Measurements from ENCODE around the gene HMG20A. TPM values are rescaled to one million over a fixed set of nuclear protein-coding genes. Genes with fewer than 3 reads are reported as not detected.

The HMG20A gene
- polyA plus RNA-seq, 3 donors from 2014 or later = 26.8 to 56.2 (median 53.1) TPM

DNA sequence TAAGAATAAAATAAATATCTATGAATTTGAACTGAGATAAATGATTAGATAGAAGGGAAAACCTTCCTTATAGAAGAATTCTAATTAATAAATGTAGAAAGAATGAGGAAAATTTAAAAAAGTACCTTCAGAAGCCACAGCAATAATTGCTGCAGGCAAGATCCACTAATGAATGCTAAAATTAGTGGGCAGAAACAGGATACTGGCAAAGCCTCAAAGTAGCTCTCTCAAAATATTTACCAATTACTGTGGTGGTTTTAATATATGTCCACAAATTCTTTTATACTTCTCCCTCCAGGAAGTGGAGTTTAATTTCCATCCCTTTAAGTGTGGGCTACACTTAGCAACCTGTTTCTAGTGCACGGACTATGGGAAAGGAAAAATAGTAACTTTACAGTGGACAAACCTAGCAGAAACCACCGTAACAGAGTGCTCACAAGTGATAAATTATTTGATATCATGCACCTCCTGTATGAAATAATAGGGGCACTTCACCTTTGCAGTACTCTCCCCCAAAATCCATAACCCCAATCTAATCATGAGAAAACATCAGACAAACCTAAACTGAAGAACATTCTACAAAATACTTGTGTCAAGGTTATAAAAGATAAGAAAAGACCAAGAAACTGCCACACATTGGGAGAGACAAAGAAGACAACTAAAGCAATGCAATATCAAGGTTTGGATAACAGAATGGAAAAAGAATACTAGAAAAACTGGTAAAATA lies 7.6 kb upstream of the HMG20A start:
- Mint-ChIP-seq H3K27ac (no peak overlapping the region), H3K9me3 (no peaks in the 10 kb centered on the region), H3K4me3 (no peak overlapping the region), H3K27me3 (ENCODE audit: low read depth in 3 of 3) (peaks cover 0 to 5% (median 5%) of the 10 kb centered on the region in 3 donors), H3K4me1 (peaks cover 32 to 58% of the 10 kb centered on the region in 2 donors), H3K36me3 (no peaks in the 10 kb centered on the region)
- DNase-seq = no peak

DNA sequence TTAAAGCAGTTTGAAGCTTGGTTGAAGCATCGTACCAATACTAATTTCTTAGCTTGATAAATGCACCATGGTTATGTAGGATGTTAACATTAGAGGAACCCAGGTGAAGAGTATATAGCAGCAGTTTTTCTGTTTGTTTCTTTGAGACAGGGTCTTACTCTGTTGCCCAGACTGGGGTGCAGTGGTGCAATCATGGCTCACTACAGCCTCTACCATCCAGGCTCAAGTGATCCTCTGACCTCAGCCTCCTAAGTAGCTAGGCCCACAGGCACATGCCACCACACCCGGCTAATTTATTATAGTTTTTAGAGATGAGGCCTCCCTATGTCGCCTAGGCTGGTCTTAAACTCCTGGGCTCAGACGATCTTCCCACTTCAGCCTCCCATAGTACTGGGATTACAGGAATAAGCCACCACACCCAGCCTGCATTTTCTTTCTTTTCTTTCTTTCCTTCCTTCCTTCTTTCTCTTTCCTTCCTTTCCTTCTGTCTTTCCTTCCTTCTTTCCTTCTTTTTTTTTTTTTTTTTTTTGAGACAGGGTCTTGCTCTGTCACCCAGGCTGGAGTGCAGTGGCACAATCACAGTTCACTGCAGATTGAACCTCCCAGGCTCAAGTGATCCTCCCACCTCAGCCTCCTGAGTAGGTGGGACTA lies 6.9 kb upstream of the HMG20A start:
- H3K27ac Mint-ChIP-seq = no peak overlapping the region
- no peak for DNase-seq
- no peaks in the 10 kb centered on the region for H3K9me3 Mint-ChIP-seq
- H3K4me3 Mint-ChIP-seq = no peak overlapping the region
- H3K36me3 Mint-ChIP-seq = no peaks in the 10 kb centered on the region
- H3K27me3 Mint-ChIP-seq (ENCODE audit: low read depth in 3 of 3) = peaks cover 0 to 7% (median 5%) of the 10 kb centered on the region in 3 donors
- H3K4me1 Mint-ChIP-seq = peaks cover 39 to 61% of the 10 kb centered on the region in 2 donors

DNA sequence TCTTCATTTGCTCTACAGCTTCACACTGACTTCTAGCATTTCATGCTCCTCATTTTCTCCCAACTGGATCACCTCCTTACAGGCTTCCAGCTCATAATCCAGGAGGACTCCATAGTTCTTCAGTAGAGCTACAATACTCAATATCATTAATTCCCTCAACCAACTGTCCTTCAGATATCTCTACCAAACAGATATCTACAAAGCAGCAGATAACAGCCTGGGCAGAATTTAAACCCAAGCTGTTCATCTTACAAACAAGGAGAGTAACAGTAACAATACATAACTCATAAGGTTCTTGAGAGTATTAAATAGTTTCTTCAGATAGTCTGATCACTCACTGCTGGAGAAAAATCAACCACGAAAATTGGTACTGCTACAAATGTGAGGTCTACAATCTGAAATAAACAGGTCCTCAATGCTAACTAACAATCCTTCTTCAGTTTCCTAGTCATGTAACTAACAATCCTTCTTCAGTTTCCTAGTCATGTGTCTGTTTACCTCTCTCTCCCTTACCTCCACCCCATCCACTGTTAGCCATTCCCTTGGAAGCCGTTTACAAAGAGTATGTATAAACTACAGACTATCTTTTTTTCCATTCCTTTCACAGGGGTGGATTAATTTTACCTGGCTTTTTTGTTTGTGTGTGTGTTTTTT lies 5.8 kb upstream of the HMG20A start:
- H3K4me3 Mint-ChIP-seq = no peak overlapping the region
- H3K27me3 Mint-ChIP-seq (ENCODE audit: low read depth in 3 of 3) = peaks cover 4 to 12% (median 4%) of the 10 kb centered on the region in 3 donors
- no peaks in the 10 kb centered on the region for H3K36me3 Mint-ChIP-seq
- H3K9me3 Mint-ChIP-seq = peaks cover 0 to 2% (median 0%) of the 10 kb centered on the region in 6 donors
- H3K27ac Mint-ChIP-seq = peak overlapping the region in 1 of 6 donors; percentile 28
- H3K4me1 Mint-ChIP-seq = peaks cover 34 to 54% of the 10 kb centered on the region in 2 donors
- DNase-seq = no peak

DNA sequence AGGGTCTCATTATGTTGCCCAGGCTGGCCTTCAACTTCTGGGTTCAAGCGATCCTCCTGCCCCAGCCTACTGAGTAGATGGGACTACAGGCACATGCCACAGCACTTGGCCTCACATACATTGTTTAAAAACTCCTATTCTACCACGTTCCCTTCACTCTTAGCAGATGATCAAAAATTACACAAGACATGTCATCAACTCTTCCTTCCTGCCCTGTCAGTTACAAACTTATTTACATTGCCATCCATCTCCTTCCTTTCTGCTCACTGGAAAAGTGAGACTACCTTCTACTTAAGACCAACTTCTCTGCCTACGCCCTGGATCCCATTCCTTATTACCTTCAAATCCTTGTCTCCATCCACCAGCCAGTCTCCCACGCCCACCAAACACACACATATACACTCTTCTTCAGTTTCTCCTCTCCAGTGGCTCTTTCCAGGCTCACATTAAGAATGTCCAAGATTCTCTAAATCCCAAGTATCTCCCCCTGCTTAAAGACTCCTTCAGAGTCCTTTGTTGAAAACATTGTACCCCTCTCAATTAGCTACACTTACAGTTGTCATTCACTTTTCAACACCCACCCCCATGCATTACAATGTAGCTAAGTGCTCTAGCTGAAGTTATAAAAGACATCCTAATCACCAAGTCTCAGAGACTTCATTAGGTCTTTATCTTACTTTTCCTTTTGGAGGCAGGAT lies 5.1 kb upstream of the HMG20A start:
- no peak for DNase-seq
- Mint-ChIP-seq H3K9me3 (peaks cover 0 to 2% (median 0%) of the 10 kb centered on the region in 6 donors), H3K27ac (no peak overlapping the region), H3K4me3 (no peak overlapping the region), H3K27me3 (ENCODE audit: low read depth in 3 of 3) (peaks cover 4 to 14% (median 8%) of the 10 kb centered on the region in 3 donors), H3K36me3 (no peaks in the 10 kb centered on the region), H3K4me1 (peaks cover 28 to 50% of the 10 kb centered on the region in 2 donors)

DNA sequence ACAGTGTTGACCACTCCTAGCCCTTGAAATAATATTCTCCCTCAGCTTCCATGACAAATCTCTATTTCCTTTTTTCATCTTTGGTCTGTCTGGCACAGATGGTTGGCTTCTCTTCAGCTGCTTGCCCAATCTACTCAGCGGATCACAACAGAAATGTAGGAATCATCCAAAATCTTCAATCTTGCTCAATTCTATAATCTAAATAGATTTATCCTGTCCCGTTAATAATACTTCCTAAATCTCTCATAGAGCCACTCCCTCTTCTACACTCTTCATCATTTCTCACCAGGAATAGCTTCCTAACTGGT lies 4.6 kb upstream of the HMG20A start:
- DNase-seq = no peak
- Mint-ChIP-seq H3K4me3 (no peak overlapping the region), H3K9me3 (peaks cover 0 to 2% (median 0%) of the 10 kb centered on the region in 6 donors), H3K4me1 (peaks cover 29 to 50% of the 10 kb centered on the region in 2 donors), H3K27ac (no peak overlapping the region), H3K27me3 (ENCODE audit: low read depth in 3 of 3) (peaks cover 9 to 19% (median 13%) of the 10 kb centered on the region in 3 donors), H3K36me3 (no peaks in the 10 kb centered on the region)

DNA sequence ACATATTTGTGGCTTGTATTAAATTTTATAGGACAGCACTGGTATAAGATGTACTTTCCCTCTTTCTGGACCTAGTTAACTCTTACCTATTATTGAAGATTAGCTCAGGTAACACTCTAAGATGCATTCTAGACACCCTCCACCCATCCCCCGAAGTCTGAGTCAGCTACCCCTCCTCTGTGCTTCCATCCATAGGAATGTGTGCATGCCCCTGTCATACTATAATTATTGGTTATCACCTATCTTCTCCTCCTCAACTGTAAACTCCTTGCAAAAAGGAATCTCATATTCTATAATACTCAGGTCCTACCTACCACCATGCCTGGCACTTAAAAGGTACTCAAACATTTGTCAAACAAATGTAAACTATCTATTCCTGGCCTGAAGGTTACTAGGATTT lies 3.7 kb upstream of the HMG20A start:
- H3K27ac Mint-ChIP-seq = no peak overlapping the region

DNA sequence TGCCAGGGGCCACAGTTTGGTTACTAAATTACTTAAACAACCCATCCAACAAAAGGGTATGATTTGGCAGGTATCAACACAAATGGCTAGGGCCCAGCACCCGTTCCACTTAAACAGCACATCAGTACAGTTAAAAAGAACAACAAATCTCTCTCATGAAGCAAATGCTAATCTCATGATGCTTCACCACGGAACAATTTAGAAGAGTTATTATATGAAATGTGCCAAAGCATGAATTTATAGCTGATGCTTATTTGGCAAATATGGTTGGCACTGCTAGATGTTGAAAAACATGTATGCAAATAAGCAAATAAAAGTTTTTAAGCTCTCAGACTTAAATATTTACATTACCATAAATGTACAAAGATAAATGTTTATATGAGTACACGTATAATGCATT lies 3.1 kb upstream of the HMG20A start:
- Mint-ChIP-seq H3K27me3 (ENCODE audit: low read depth in 3 of 3) (peaks cover 10 to 22% (median 13%) of the 10 kb centered on the region in 3 donors), H3K36me3 (no peaks in the 10 kb centered on the region), H3K4me1 (peaks cover 34 to 52% of the 10 kb centered on the region in 2 donors), H3K4me3 (peak overlapping the region in 4 of 5 donors; percentile 9 to 98 (median 57)), H3K9me3 (peaks cover 0 to 2% (median 0%) of the 10 kb centered on the region in 6 donors), H3K27ac (no peak overlapping the region)
- DNase-seq = no peak

More for the DNA sequence above, 3.7 kb upstream of the HMG20A start:
- no peak overlapping the region for H3K4me3 Mint-ChIP-seq
- no peaks in the 10 kb centered on the region for H3K36me3 Mint-ChIP-seq
- H3K27me3 Mint-ChIP-seq (ENCODE audit: low read depth in 3 of 3) = peaks cover 10 to 22% (median 13%) of the 10 kb centered on the region in 3 donors
- H3K9me3 Mint-ChIP-seq = peaks cover 0 to 2% (median 0%) of the 10 kb centered on the region in 6 donors
- peaks cover 36 to 54% of the 10 kb centered on the region in 2 donors for H3K4me1 Mint-ChIP-seq
- DNase-seq = no peak

DNA sequence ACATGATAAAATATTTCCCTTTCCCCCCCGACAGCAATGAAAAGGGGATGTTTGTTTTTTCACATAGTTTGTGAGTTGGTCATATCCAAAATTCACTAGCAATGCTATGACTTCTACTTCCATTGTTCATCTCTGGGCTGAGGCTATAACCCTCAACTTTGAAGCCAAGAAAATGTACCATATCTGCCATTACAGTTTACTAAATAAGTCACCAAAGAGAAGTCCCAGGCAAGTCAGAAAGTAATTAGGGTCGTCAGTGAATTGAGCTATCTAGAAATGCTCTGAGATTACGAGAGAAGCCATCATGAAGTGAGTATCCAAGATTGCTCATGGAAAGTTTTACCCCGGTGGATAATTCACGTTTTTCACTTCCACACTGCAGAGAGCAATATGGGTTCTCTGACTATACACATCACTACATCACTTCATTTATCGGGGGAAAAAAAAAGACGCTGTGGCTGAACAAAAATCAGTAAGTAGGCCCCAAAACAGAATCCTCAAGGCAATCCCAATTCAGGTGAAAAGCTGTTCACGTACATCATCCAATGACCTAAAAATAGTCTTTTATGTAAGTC lies 2.2 kb upstream of the HMG20A start:
- Mint-ChIP-seq H3K36me3 (no peaks in the 10 kb centered on the region), H3K4me1 (peaks cover 36 to 53% of the 10 kb centered on the region in 2 donors), H3K27me3 (ENCODE audit: low read depth in 3 of 3) (peaks cover 10 to 22% (median 13%) of the 10 kb centered on the region in 3 donors), H3K4me3 (peak overlapping the region; percentile 94 to 98 (median 96)), H3K9me3 (peaks cover 0 to 2% (median 0%) of the 10 kb centered on the region in 6 donors), H3K27ac (peak overlapping the region; percentile 85 to 97 (median 92))
- no peak for DNase-seq

DNA sequence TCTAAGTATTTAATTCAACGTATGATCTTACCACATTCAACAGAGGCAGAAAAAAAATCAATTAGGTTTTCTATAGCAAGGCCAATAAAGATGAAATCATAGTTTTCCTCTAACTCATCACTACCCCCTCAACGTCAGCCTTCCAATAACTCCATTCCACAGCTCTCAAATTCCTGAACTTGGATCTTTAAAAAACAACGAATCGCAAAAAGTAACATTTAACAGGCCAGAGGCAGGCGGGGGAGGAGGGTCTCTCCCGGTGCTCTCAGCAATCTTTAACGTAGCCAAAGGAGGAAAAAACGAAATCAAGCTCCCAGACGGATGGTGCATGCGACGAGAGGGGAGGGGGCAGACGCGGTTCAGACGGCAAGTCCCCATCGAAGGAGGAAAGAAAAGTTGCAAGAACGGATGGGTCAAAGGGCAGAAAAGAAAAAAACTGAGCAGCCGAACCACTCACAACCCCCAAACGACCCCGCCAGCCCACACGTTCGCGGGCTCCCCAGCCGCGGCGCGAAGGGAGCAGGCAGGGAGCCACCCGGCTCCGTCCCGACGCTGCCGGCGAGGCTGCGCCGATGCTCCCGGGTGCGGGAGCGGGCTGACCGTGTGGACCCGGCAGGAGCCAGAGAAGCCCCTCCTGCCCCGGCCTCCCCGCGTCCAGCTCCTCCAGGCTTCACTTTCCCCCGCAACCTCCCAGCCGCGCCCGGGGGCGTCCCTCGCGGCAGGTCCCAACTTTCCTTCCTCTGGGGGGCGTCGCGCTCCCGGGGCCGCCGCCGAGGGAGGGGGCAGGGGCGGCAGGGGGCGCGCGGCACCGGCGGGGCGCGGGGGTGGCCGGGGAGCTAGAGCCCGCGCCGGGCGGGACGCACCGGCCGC lies 1.5 kb upstream of the HMG20A start:
- Mint-ChIP-seq H3K36me3 (no peaks in the 10 kb centered on the region), H3K27ac (peak overlapping the region; percentile 85 to 97 (median 94)), H3K27me3 (ENCODE audit: low read depth in 3 of 3) (peaks cover 10 to 24% (median 13%) of the 10 kb centered on the region in 3 donors), H3K4me1 (peaks cover 40 to 59% of the 10 kb centered on the region in 2 donors), H3K9me3 (peaks cover 0 to 2% (median 0%) of the 10 kb centered on the region in 6 donors), H3K4me3 (peak overlapping the region; percentile 94 to 98 (median 96))
- DNase-seq = peak; percentile 23 to 46 (median 36)

DNA sequence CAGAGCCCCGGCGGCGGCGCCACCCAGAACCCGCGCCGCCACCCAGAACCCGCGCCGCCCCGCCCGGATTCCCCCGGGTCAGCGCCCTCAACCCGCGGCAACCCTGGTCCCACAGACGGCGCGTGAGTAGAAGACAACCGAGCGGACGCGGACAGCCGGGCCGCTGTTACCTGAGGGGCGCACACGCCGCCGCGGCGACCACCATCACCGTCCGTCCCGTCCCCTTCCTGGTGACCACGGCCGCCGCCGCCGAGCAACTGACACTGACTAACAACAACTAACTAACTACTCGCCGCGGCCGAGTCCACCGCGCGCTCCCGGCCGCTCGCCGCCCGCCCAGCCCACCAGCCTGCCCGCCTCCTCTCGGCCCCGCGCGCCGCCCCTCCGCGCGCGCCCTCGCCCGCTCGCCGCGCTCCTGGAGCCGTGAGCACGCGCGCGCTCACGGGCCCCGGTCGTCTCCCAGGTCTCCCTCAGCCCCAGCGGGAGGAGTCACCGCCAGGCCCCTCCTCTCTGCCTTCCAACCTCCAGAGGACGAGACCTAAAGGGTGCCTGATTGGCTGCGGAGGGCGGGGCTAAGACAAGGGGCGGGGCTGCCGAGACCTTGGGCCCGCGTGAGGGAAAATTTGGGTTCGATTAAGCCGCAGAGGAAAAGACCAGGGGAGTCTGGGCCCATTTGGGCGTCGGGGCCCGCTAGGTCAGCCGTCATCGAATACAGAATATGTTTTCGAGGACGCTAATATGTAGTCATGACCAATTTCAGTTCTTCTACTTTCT lies 665 bp upstream of the HMG20A start, which contains the start of gene PEAK1:
Gene PEAK1, minus strand, starts transcription at position 269 of the 774 bp plus-strand sequence. CDS start 238,178 bp downstream, outside the sequence.
- peaks cover 0 to 2% (median 0%) of the 10 kb centered on the region in 6 donors for H3K9me3 Mint-ChIP-seq
- H3K27ac Mint-ChIP-seq = peak within 1 kb of the TSS; percentile 93 to 99 (median 98)
- peak; percentile 99 for DNase-seq
- H3K4me3 Mint-ChIP-seq = peak within 1 kb of the TSS; percentile 98 to 99 (median 98)
- no peaks in the 10 kb centered on the region for H3K36me3 Mint-ChIP-seq
- H3K4me1 Mint-ChIP-seq = peaks cover 47 to 67% of the 10 kb centered on the region in 2 donors
- H3K27me3 Mint-ChIP-seq (ENCODE audit: low read depth in 3 of 3) = peaks cover 10 to 25% (median 13%) of the 10 kb centered on the region in 3 donors

DNA sequence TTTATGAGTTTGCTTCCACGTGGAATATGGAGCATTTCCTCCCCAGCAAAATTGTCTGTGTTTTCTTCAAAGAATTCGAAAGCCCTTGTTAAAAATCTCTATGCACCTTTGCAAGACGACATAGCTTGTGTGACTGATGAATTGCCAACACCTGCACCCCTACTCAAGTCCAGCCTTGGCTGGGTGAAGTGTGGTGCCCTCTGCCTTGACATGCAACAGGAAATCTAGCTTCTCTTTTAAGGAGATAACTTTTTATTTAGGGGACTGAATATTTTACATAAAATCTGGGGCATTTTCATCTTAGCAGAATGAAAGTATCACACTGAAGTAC lies 647 bp downstream of the HMG20A start:
- Mint-ChIP-seq H3K9me3 (peaks cover 0 to 2% (median 0%) of the 10 kb centered on the region in 6 donors), H3K4me1 (peaks cover 59 to 80% of the 10 kb centered on the region in 2 donors)

DNA sequence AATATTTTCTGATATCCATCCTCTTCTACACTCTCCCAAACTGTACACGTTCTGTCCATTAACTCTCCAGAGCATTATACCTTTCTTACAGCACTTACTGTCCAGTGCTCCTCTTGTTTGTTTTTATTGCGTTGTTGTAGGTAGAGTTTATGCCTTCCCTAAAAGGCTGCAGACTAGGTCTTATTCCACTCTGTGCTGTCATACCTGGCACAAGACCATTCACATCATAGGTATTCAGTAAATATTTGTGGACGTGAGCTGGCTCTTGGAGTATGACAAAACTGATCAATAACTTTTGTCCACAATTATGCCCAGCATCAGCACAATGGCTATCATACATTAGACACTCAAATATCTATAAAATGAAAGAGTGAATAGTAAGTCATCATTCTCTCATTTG lies 4.4 kb downstream of the HMG20A start:
- Mint-ChIP-seq H3K36me3 (no peaks in the 10 kb centered on the region), H3K4me1 (peaks cover 63 to 86% of the 10 kb centered on the region in 2 donors), H3K27ac (no peak overlapping the region), H3K4me3 (no peak overlapping the region), H3K27me3 (ENCODE audit: low read depth in 3 of 3) (peaks cover 9 to 15% (median 10%) of the 10 kb centered on the region in 3 donors), H3K9me3 (no peaks in the 10 kb centered on the region)
- DNase-seq = no peak

More for the DNA sequence above, 647 bp downstream of the HMG20A start:
- Mint-ChIP-seq H3K27ac (peak overlapping the region; percentile 93 to 99 (median 98)), H3K4me3 (peak overlapping the region; percentile 94 to 99 (median 98)), H3K36me3 (no peaks in the 10 kb centered on the region), H3K27me3 (ENCODE audit: low read depth in 3 of 3) (peaks cover 10 to 25% (median 13%) of the 10 kb centered on the region in 3 donors)
- DNase-seq = no peak
